K562 (cell line): Measurements from ENCODE around the gene CSTB. TPM values are rescaled to one million over a fixed set of nuclear protein-coding genes. Genes with fewer than 3 reads are reported as not detected.

ENCODE experiments used
- ATAC-seq: fragments of 200-7000 bp; cut with Tn5 transposase; 3 replicates; pipeline ENCODE4 v1.9.1; 2020; ENCODE audit warnings: moderate library complexity
- BruUV-seq: library from RNA; stranded (reverse); fragments of 400-500 nt; replicated peaks from 2 replicates; lab custom pipeline; 2021; lab: Mats Ljungman, UMichigan
- CTCF ChIA-PET: fragments of 300-600 bp; formaldehyde crosslinking; extraction: SDS; loops from one replicate; lab custom pipeline; 2021; ENCODE audit warnings: low intra/inter-chr PET ratio; lab: Yijun Ruan, JAX
- POLR2A ChIA-PET: fragments of 300-600, 350-650 bp; sonication (Branson Sonifier 250); formaldehyde crosslinking; extraction: SDS; loops from one replicate; lab custom pipeline; 2021; ENCODE audit warnings: antibody characterized with exemption, inconsistent platforms; lab: Yijun Ruan, JAX
- DNase-seq, 4 experiments: peaks; one replicate each; pipeline versions ENCODE4 v3.0.0 to v3.0.0-alpha.2; 2011 to 2018; ENCODE audit warnings: low spot score in 3 of 4, mixed read lengths in 3 of 4; ENCODE audit errors: extremely low read depth in 1 of 4
- FAIRE-seq: peaks from 2 replicates; lab custom pipeline; 2011; peaks lifted over from hg19 to GRCh38; lab: Jason Lieb, UNC
- H2AFZ ChIP-seq: 2 replicates; pipeline ENCODE4 v1.6.0; 2011; ENCODE audit warnings: low read depth, low read length, control low read depth, inconsistent platforms
- H3K27ac ChIP-seq: fragments of 200-600 bp; 3 replicates; pipeline ENCODE4 v1.8.0; 2011; ENCODE audit warnings: low read depth, mild to moderate bottlenecking, control low read depth, inconsistent platforms, low read length, moderate library complexity, mixed read lengths; ENCODE audit errors: extremely low read depth
- H3K27me3 ChIP-seq, 2 experiments: fragments of 300-600 bp in 1 of 2; 2 replicates in 1 of 2; 3 replicates in 1 of 2; pipeline versions ENCODE4 v1.6.0 to v1.8.0; 2011; ENCODE audit warnings: inconsistent platforms in 2 of 2, low read length in 2 of 2, mild to moderate bottlenecking in 1 of 2, mixed read lengths in 1 of 2, moderate library complexity in 1 of 2; ENCODE audit not compliant: control insufficient read depth in 2 of 2, insufficient read depth in 2 of 2
- H3K36me3 ChIP-seq: fragments of 300-600 bp; 3 replicates; pipeline ENCODE4 v1.8.0; 2011; ENCODE audit warnings: mild to moderate bottlenecking, low read length, inconsistent platforms; ENCODE audit not compliant: control insufficient read depth, insufficient read depth
- H3K4me1 ChIP-seq, 2 experiments: fragments of 200-600 bp in 1 of 2; replicated peaks in 1 of 2; 2 replicates in 1 of 2; 3 replicates in 1 of 2; pipeline versions ENCODE4 v1.5.1 to v1.8.0; 2011; ENCODE audit warnings: inconsistent platforms in 2 of 2, low read length in 2 of 2, mild to moderate bottlenecking in 1 of 2, mixed read lengths in 1 of 2, moderate library complexity in 1 of 2; ENCODE audit not compliant: control insufficient read depth in 2 of 2, insufficient read depth in 2 of 2
- H3K4me2 ChIP-seq: 2 replicates; pipeline ENCODE4 v1.6.1; 2011; ENCODE audit warnings: low read length, control low read depth, inconsistent platforms, mixed read lengths; ENCODE audit not compliant: insufficient read depth
- H3K4me3 ChIP-seq: fragments of 200-600 bp; sonication (generic), shearing (Covaris generic); 2 replicates; pipeline ENCODE4 v1.5.1; 2016; ENCODE audit warnings: control low read depth, inconsistent platforms
- H3K79me2 ChIP-seq: fragments of 200-600 bp; 3 replicates; pipeline ENCODE4 v1.8.0; 2011; ENCODE audit warnings: low read length, inconsistent platforms; ENCODE audit not compliant: control insufficient read depth, insufficient read depth
- H3K9ac ChIP-seq, 2 experiments: 2 replicates each; pipeline versions ENCODE4 v1.6.0 to v1.6.1; 2011; ENCODE audit warnings: low read depth in 2 of 2, low read length in 2 of 2, control low read depth in 1 of 2, inconsistent platforms in 1 of 2, mild to moderate bottlenecking in 1 of 2, mixed read lengths in 1 of 2; ENCODE audit not compliant: insufficient read depth in 1 of 2
- H3K9me1 ChIP-seq: one replicate; pipeline ENCODE4 v1.6.0; 2011; ENCODE audit warnings: inconsistent platforms, mild to moderate bottlenecking, low read length, moderate library complexity; ENCODE audit not compliant: control insufficient read depth, insufficient read depth
- H3K9me3 ChIP-seq: replicated peaks from 2 replicates; pipeline ENCODE4 v1.5.1; 2011; ENCODE audit warnings: low read depth, low read length, inconsistent platforms; ENCODE audit not compliant: control insufficient read depth, insufficient read depth
- H4K20me1 ChIP-seq: replicated peaks from 2 replicates; pipeline ENCODE4 v1.6.1; 2011; ENCODE audit warnings: low read length, inconsistent platforms, mixed read lengths; ENCODE audit not compliant: control insufficient read depth, insufficient read depth
- ETV6 ChIP-seq, 3 experiments: fragments of 150-350 bp in 1 of 3; sonication (generic) in 1 of 3; formaldehyde crosslinking in 1 of 3; IDR thresholded peaks; 2 replicates each; pipeline versions ENCODE4 v1.6.1 to v1.8.0; 2014 to 2022; ENCODE audit warnings: borderline replicate concordance in 2 of 3, low read depth in 2 of 3, antibody characterized with exemption in 1 of 3, low read length in 1 of 3, mild to moderate bottlenecking in 1 of 3, missing genetic modification reagents in 1 of 3
- HDAC3 ChIP-seq: fragments of 450-650 bp; IDR thresholded peaks from 2 replicates; pipeline ENCODE4 v1.6.1; 2018; ENCODE audit warnings: borderline replicate concordance, mild to moderate bottlenecking, moderate library complexity; ENCODE audit not compliant: partially characterized antibody
- RBM39 ChIP-seq: fragments of 200-400 bp; formaldehyde crosslinking; optimal IDR thresholded peaks from 2 replicates; pipeline ENCODE3; 2018; ENCODE audit warnings: low read depth, low read length
- ZBTB34 ChIP-seq: fragments of 250-450 bp; sonication (Bioruptor Pico); IDR thresholded peaks from 2 replicates; pipeline ENCODE4 v1.8.0; 2021; ENCODE audit warnings: mild to moderate bottlenecking, moderate library complexity
- WGBS: fragments of 100-300 bp; shearing (Covaris generic); methylation state at CpG from one replicate; pipeline ENCODE4 v1.1.6; 2016; ENCODE audit warnings: low coverage, mixed read lengths; ENCODE audit not compliant: insufficient coverage; ENCODE audit errors: missing lambda C conversion rate; 5-methylcytosine and 5-hydroxymethylcytosine counted together
- in situ Hi-C: fragments of 300-500 bp; cut with MboI; formaldehyde crosslinking; loops from 4 replicates; pipeline ENCODE4 v1.15.0; 2018; ENCODE audit warnings: inconsistent platforms, mixed read lengths
- intact Hi-C: fragments of 100-400 bp; cut with micrococcal nuclease; formaldehyde crosslinking; loops from 2 replicates; pipeline ENCODE4 v1.14.2; 2022
- polyA plus RNA-seq, 8 experiments: library from polyadenylated mRNA; depleted of rRNA in 4 of 8; stranded (reverse) in 5 of 8; unstranded in 3 of 8; fragments of >200 nt; fragmentation: Nextera tagmentation in 2 of 8; fragmentation: Illumina TruSeq in 1 of 8; extraction: Ambion mirVana in 2 of 8; extraction: Trizol in 1 of 8; gene quantifications; 2 replicates each; pipeline versions ENCODE4 v1.2.1 to v1.2.3, GENCODE V29; 2011 to 2014; ENCODE audit warnings: inconsistent platforms in 1 of 8, missing spikeins in 1 of 8
- total RNA-seq, 7 experiments: library from RNA; depleted of rRNA in 6 of 7; stranded (reverse); fragments of >200 nt in 6 of 7; fragmentation: Illumina TruSeq in 2 of 7; extraction: Trizol in 2 of 7; gene quantifications; 2 replicates each; pipeline versions ENCODE4 v1.2.1 to v1.2.3, GENCODE V29; 2011 to 2021; ENCODE audit warnings: low replicate concordance in 1 of 7

Gene CSTB
- total and polyA plus RNA-seq, 9 of the 15 experiments (the other 6 are each of a cell fraction or from before 2014, with no cell fraction given) = 12.4 to 65.0 (median 31.7) TPM

GRCh38 chr21:43772425-43772821 is 3.7 kb downstream of the CSTB start:
- no TSS peak for BruUV-seq
- POLR2A ChIA-PET = interaction anchor here (0.6 to 2.1 kb wide), 5 partner anchors 11 to 44 kb away, joined by 3 to 8 read pairs (median 4); no protein-coding TSS in a partner anchor
- peak overlapping the region in 1 of 2 experiments; percentile 67; a peak in 3 of 4 replicates for H3K9ac ChIP-seq
- TF ChIP-seq RBM39 (no peak), ZBTB34 (no peak), ETV6 (IDR thresholded peaks at IDR 0.05; ENCODE audit: borderline replicate concordance in 1 of 2, low read depth in 2 of 2, low read length in 1 of 2) (no peak), ETV6 (CRISPR knock-in tag; IDR thresholded peaks at IDR 0.05; ENCODE audit: borderline replicate concordance) (no peak), HDAC3 (no peak)
- CTCF ChIA-PET = no interaction called here
- peaks cover 18% of the 10 kb centered on the region for H3K79me2 ChIP-seq
- no peaks in the 10 kb centered on the region for H3K27me3 ChIP-seq
- in situ Hi-C loops (no loop called here), intact Hi-C loops (no loop called here)
- 43% methylated on average over 6 of the region's 6 CpGs for WGBS
- H4K20me1 ChIP-seq = no peaks in the 10 kb centered on the region
- ATAC-seq (no peak), DNase-seq (peak in 1 of 4 experiments; percentile 30), FAIRE-seq (no peak)
- no peak overlapping the region for H2AFZ ChIP-seq
- H3K9me3 ChIP-seq = no peaks in the 10 kb centered on the region
- no peak overlapping the region for H3K4me3 ChIP-seq
- H3K9me1 ChIP-seq = peaks cover 3% of the 10 kb centered on the region
- H3K36me3 ChIP-seq = peaks cover 25% of the 10 kb centered on the region
- no peak overlapping the region for H3K4me2 ChIP-seq
- H3K4me1 ChIP-seq = peaks cover 33 to 74% of the 10 kb centered on the region in 2 experiments
- H3K27ac ChIP-seq = no peak overlapping the region
